ENCODE measurements around the gene PPP1R7. TPM values are rescaled to one million over a fixed set of nuclear protein-coding genes. Genes with fewer than 3 reads are reported as not detected.

Gene PPP1R7
- total and polyA plus RNA-seq, 10 donors = 36.1 to 89.3 (median 48.8) TPM

DNA sequence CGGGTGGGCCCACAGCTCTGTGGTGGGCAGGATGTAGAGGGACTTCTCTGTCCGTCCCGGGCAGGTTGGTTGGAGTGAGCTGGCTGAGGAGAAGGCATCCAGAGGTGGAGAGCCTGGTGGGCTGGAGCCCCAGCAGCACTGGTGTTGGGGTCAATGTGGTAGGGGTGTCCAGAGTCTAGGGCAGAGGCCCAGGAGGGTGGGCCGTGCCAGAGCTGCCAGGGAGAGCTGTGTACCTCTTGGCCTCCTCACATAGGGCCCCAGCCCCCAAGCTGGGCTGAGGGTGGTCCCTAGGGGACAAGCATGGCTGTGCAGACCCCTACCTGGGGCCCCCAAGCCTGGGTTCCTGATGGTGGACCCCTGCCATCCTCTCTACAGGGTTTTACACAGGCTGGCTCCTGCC lies 54.2 kb downstream of the PPP1R7 start:
- intact Hi-C loops (cut with DNase I; ENCODE audit: low total_unique reads) = no loop called here
- WGBS, 5 donors = 55 to 73% (median 63%) methylated on average over 3 to 4 of the region's 4 CpGs
- no peak overlapping the region for H3K27ac ChIP-seq
- no peaks in the 10 kb centered on the region for H3K36me3 ChIP-seq
- TF ChIP-seq, protein P1, sequence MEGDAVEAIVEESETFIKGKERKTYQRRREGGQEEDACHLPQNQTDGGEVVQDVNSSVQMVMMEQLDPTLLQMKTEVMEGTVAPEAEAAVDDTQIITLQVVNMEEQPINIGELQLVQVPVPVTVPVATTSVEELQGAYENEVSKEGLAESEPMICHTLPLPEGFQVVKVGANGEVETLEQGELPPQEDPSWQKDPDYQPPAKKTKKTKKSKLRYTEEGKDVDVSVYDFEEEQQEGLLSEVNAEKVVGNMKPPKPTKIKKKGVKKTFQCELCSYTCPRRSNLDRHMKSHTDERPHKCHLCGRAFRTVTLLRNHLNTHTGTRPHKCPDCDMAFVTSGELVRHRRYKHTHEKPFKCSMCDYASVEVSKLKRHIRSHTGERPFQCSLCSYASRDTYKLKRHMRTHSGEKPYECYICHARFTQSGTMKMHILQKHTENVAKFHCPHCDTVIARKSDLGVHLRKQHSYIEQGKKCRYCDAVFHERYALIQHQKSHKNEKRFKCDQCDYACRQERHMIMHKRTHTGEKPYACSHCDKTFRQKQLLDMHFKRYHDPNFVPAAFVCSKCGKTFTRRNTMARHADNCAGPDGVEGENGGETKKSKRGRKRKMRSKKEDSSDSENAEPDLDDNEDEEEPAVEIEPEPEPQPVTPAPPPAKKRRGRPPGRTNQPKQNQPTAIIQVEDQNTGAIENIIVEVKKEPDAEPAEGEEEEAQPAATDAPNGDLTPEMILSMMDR (IDR thresholded peaks at IDR 0.05 in 8 of 11, conservative IDR thresholded peaks at IDR 0.05 in 3 of 11) = no peak
- no peak for TF ChIP-seq POLR2AphosphoS5 (IDR thresholded peaks at IDR 0.05)
- TF ChIP-seq POLR2A (IDR thresholded peaks at IDR 0.05) = no peak
- H3K4me3 ChIP-seq = no peak overlapping the region
- H3K27me3 ChIP-seq (replicated peaks in 1 of 7) = no peaks in the 10 kb centered on the region
- H3K9me3 ChIP-seq = no peaks in the 10 kb centered on the region
- no peak for DNase-seq
- no peaks in the 10 kb centered on the region for H3K4me1 ChIP-seq

GRCh38 chr2:241205086-241205485 lies 54.8 kb downstream of the PPP1R7 start:
- TF ChIP-seq, protein P1 (IDR thresholded peaks at IDR 0.05 in 8 of 11, conservative IDR thresholded peaks at IDR 0.05 in 3 of 11) = no peak
- TF ChIP-seq POLR2AphosphoS5 (IDR thresholded peaks at IDR 0.05) (no peak), POLR2A (IDR thresholded peaks at IDR 0.05) (no peak)
- no peaks in the 10 kb centered on the region for H3K9me3 ChIP-seq
- no peak overlapping the region for H3K4me3 ChIP-seq
- intact Hi-C loops (cut with DNase I; ENCODE audit: low total_unique reads) = no loop called here
- H3K27ac ChIP-seq = no peak overlapping the region
- WGBS, 5 donors = 94 to 100% (median 100%) methylated on average over 1 to 3 of the region's 3 CpGs
- H3K4me1 ChIP-seq = no peaks in the 10 kb centered on the region
- no peak for DNase-seq
- no peaks in the 10 kb centered on the region for H3K27me3 ChIP-seq (replicated peaks in 1 of 7)
- H3K36me3 ChIP-seq = no peaks in the 10 kb centered on the region

- Histone ChIP-seq H3K27me3 (replicated peaks in 1 of 7) (no peaks in the 10 kb centered on the region), H3K9me3 (no peaks in the 10 kb centered on the region), H3K27ac (no peak overlapping the region), H3K4me3 (no peak overlapping the region), H3K36me3 (no peaks in the 10 kb centered on the region), H3K4me1 (no peaks in the 10 kb centered on the region)
- DNase-seq = no peak
- 86 to 93% (median 88%) methylated on average over 1 of the region's 1 CpG for WGBS, 5 donors
- intact Hi-C loops (cut with DNase I; ENCODE audit: low total_unique reads) = no loop called here
- TF ChIP-seq POLR2A (IDR thresholded peaks at IDR 0.05) (no peak), POLR2AphosphoS5 (IDR thresholded peaks at IDR 0.05) (no peak)
- TF ChIP-seq, protein P1 (IDR thresholded peaks at IDR 0.05 in 8 of 11, conservative IDR thresholded peaks at IDR 0.05 in 3 of 11) = no peak
These were observed 56.9 kb downstream of the PPP1R7 start for GRCh38 chr2:241207151-241207550.

DNA sequence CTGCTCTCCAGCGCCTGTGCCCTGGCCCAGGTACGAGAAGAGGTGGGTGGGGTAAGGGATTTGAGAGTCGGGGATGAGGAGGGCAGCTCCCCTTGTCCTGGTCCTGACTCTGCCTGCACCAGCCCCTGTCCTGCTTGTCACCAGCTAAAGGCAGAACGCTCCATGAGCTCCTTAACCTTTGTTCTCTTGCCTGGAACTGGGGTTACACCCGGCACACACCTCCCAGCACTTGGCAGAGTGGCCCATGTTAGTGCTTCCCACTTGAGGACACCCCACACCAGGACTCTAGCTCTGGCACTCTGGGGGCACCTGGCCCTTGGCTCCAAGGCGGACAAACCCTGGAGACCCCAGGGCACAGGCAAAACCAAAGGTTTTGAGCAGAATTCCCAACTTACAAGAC lies 57.4 kb downstream of the PPP1R7 start:
- H3K9me3 ChIP-seq = no peaks in the 10 kb centered on the region
- WGBS, 5 donors = 82 to 93% (median 89%) methylated on average over 6 of the region's 6 CpGs

More for the DNA sequence above, 57.4 kb downstream of the PPP1R7 start:
- H3K4me1 ChIP-seq = no peaks in the 10 kb centered on the region
- H3K36me3 ChIP-seq = no peaks in the 10 kb centered on the region
- no peak for DNase-seq
- H3K27me3 ChIP-seq (replicated peaks in 1 of 7) = no peaks in the 10 kb centered on the region
- H3K4me3 ChIP-seq = no peak overlapping the region
- H3K27ac ChIP-seq = no peak overlapping the region
- TF ChIP-seq, protein P1 (IDR thresholded peaks at IDR 0.05 in 8 of 11, conservative IDR thresholded peaks at IDR 0.05 in 3 of 11) = no peak
- TF ChIP-seq POLR2A (IDR thresholded peaks at IDR 0.05) (no peak), POLR2AphosphoS5 (IDR thresholded peaks at IDR 0.05) (no peak)
- intact Hi-C loops (cut with DNase I; ENCODE audit: low total_unique reads) = no loop called here
